GM12878 (cell line): Measurements from ENCODE around the gene ERC2.

Experiments used
- FOXM1 ChIP-seq: IDR thresholded peaks from 2 replicates; pipeline ENCODE4 v1.6.1; 2012; ENCODE audit warnings: low read depth, mild to moderate bottlenecking, inconsistent platforms, low read length, moderate library complexity
- GABPA ChIP-seq: IDR thresholded peaks from 2 replicates; pipeline ENCODE4 v1.6.1; 2014; ENCODE audit warnings: antibody characterized with exemption, low read depth, mild to moderate bottlenecking, inconsistent platforms
- GATAD2B ChIP-seq: fragments of 450-650 bp; conservative IDR thresholded peaks from 2 replicates; pipeline ENCODE4 v1.6.1; 2017; ENCODE audit warnings: low read depth, mild to moderate bottlenecking, moderate library complexity
- KDM1A ChIP-seq: fragments of 200-600 bp; sonication (generic); IDR thresholded peaks from 2 replicates; pipeline ENCODE4 v1.6.1; 2016; ENCODE audit warnings: borderline replicate concordance
- MYC ChIP-seq: IDR thresholded peaks from 2 replicates; pipeline ENCODE4 v1.6.1; 2011; ENCODE audit warnings: mild to moderate bottlenecking, low read length, moderate library complexity, inconsistent platforms; ENCODE audit not compliant: insufficient read depth, insufficient replicate concordance, insufficient read length, severe bottlenecking
- RB1 ChIP-seq: fragments of 450-650 bp; formaldehyde crosslinking; IDR thresholded peaks from 2 replicates; pipeline ENCODE4 v1.6.1; 2017; ENCODE audit warnings: mild to moderate bottlenecking, borderline replicate concordance
- RFX5 ChIP-seq: IDR thresholded peaks from 2 replicates; pipeline ENCODE4 v1.6.1; 2011; ENCODE audit warnings: low read depth, low read length, improper control_type of control experiment
- SMARCA5 ChIP-seq: fragments of 450-650 bp; IDR thresholded peaks from 2 replicates; pipeline ENCODE4 v1.6.1; 2017; ENCODE audit warnings: mild to moderate bottlenecking
- SMC3 ChIP-seq: IDR thresholded peaks from 2 replicates; pipeline ENCODE4 v1.6.1; 2011; ENCODE audit warnings: low read length, improper control_type of control experiment, borderline replicate concordance
- SUZ12 ChIP-seq: fragments of 200-600 bp; sonication (generic); IDR thresholded peaks from one replicate; pipeline ENCODE4 v1.6.1; 2018; ENCODE audit warnings: antibody characterized with exemption, mild to moderate bottlenecking; ENCODE audit not compliant: unreplicated experiment
- TF ChIP-seq, protein P1 (sequence below): fragments of 450-650 bp; conservative IDR thresholded peaks from 2 replicates; pipeline ENCODE4 v1.6.1; 2017; ENCODE audit warnings: mild to moderate bottlenecking, moderate library complexity
- TF ChIP-seq, protein P2 (sequence below), 3 experiments: IDR thresholded peaks in 2 of 3; conservative IDR thresholded peaks in 1 of 3; 2 replicates each; pipeline ENCODE4 v1.5.1; 2011; ENCODE audit warnings: low read depth in 3 of 3, low read length in 3 of 3, mild to moderate bottlenecking in 3 of 3, control low read depth in 2 of 3, moderate library complexity in 2 of 3, inconsistent platforms in 1 of 3, mixed read lengths in 1 of 3; ENCODE audit not compliant: control insufficient read depth in 2 of 3, insufficient read depth in 1 of 3; ENCODE audit errors: extremely low read depth in 1 of 3
- TF ChIP-seq, protein P3 (sequence below): IDR thresholded peaks from 2 replicates; pipeline ENCODE4 v1.6.1; 2012; ENCODE audit warnings: mild to moderate bottlenecking, low read depth, low read length

DNA sequence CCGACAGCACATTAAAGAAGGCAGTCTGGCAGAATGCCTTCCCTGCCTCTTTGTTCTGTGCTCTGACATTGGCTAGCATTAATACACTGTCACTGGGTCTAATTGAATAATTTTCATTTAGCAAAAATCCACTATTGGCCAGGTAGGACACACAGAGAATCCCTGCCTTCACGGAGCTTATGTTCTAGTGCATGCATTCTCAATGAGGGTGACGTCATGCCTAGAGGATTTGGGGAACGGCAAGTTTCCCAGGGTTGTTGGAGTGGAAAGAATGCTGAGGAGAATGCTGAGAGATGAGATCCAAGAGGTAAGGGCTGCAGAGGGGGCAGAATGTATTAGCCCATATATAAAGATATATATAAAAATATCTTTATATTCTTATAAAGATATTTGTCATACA is 284.7 kb downstream of the ERC2 start:
- TF ChIP-seq MYC (no peak), RFX5 (no peak), SMARCA5 (no peak), GABPA (no peak), SUZ12 (no peak), SMC3 (no peak), FOXM1 (no peak), RB1 (no peak), KDM1A (no peak), GATAD2B (no peak)
- TF ChIP-seq, protein P1, sequence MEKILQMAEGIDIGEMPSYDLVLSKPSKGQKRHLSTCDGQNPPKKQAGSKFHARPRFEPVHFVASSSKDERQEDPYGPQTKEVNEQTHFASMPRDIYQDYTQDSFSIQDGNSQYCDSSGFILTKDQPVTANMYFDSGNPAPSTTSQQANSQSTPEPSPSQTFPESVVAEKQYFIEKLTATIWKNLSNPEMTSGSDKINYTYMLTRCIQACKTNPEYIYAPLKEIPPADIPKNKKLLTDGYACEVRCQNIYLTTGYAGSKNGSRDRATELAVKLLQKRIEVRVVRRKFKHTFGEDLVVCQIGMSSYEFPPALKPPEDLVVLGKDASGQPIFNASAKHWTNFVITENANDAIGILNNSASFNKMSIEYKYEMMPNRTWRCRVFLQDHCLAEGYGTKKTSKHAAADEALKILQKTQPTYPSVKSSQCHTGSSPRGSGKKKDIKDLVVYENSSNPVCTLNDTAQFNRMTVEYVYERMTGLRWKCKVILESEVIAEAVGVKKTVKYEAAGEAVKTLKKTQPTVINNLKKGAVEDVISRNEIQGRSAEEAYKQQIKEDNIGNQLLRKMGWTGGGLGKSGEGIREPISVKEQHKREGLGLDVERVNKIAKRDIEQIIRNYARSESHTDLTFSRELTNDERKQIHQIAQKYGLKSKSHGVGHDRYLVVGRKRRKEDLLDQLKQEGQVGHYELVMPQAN = no peak
- TF ChIP-seq, protein P2, sequence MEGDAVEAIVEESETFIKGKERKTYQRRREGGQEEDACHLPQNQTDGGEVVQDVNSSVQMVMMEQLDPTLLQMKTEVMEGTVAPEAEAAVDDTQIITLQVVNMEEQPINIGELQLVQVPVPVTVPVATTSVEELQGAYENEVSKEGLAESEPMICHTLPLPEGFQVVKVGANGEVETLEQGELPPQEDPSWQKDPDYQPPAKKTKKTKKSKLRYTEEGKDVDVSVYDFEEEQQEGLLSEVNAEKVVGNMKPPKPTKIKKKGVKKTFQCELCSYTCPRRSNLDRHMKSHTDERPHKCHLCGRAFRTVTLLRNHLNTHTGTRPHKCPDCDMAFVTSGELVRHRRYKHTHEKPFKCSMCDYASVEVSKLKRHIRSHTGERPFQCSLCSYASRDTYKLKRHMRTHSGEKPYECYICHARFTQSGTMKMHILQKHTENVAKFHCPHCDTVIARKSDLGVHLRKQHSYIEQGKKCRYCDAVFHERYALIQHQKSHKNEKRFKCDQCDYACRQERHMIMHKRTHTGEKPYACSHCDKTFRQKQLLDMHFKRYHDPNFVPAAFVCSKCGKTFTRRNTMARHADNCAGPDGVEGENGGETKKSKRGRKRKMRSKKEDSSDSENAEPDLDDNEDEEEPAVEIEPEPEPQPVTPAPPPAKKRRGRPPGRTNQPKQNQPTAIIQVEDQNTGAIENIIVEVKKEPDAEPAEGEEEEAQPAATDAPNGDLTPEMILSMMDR (IDR thresholded peaks at IDR 0.05 in 2 of 3, conservative IDR thresholded peaks at IDR 0.05 in 1 of 3; ENCODE audit: control insufficient read depth in 2 of 3, extremely low read depth in 1 of 3, insufficient read depth in 1 of 3, low read depth in 3 of 3, low read length in 3 of 3) = no peak
- TF ChIP-seq, protein P3, sequence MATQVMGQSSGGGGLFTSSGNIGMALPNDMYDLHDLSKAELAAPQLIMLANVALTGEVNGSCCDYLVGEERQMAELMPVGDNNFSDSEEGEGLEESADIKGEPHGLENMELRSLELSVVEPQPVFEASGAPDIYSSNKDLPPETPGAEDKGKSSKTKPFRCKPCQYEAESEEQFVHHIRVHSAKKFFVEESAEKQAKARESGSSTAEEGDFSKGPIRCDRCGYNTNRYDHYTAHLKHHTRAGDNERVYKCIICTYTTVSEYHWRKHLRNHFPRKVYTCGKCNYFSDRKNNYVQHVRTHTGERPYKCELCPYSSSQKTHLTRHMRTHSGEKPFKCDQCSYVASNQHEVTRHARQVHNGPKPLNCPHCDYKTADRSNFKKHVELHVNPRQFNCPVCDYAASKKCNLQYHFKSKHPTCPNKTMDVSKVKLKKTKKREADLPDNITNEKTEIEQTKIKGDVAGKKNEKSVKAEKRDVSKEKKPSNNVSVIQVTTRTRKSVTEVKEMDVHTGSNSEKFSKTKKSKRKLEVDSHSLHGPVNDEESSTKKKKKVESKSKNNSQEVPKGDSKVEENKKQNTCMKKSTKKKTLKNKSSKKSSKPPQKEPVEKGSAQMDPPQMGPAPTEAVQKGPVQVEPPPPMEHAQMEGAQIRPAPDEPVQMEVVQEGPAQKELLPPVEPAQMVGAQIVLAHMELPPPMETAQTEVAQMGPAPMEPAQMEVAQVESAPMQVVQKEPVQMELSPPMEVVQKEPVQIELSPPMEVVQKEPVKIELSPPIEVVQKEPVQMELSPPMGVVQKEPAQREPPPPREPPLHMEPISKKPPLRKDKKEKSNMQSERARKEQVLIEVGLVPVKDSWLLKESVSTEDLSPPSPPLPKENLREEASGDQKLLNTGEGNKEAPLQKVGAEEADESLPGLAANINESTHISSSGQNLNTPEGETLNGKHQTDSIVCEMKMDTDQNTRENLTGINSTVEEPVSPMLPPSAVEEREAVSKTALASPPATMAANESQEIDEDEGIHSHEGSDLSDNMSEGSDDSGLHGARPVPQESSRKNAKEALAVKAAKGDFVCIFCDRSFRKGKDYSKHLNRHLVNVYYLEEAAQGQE = no peak
